DMS114 treated with DMSO at 0.1 percent for 48 hours (cell line): ENCODE results near the gene SLC12A9.
A peak's percentile ranks its signal among the peaks of the same experiment; 100 is the strongest.

Experiments used
- DNase-seq: peaks from one replicate; lab custom pipeline; 2025; ENCODE audit not compliant: unreplicated experiment; lab: John Stamatoyannopoulos, UW

The SLC12A9 gene

DNA sequence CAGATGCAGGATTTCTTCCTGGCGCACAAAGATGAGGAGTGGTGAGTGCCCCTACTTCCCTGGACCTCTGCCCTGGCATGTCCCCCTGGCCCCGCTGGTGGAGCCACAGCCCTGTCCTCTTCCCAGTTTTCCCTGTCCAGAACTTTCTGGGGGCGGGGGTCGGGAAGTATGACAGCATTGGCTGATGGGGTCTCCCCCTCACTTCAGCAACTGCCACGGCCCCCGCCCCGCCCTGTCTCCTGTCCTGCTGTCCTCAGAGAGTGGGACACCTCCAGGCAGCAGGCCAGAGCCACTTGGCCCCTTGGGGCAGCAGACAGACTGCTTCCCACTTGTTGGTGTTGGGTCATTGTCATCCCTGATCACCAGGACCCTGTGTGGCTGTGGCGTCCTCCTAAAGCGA is 29.7 kb downstream of the SLC12A9 start:
- DNase-seq, result no peak

DNA sequence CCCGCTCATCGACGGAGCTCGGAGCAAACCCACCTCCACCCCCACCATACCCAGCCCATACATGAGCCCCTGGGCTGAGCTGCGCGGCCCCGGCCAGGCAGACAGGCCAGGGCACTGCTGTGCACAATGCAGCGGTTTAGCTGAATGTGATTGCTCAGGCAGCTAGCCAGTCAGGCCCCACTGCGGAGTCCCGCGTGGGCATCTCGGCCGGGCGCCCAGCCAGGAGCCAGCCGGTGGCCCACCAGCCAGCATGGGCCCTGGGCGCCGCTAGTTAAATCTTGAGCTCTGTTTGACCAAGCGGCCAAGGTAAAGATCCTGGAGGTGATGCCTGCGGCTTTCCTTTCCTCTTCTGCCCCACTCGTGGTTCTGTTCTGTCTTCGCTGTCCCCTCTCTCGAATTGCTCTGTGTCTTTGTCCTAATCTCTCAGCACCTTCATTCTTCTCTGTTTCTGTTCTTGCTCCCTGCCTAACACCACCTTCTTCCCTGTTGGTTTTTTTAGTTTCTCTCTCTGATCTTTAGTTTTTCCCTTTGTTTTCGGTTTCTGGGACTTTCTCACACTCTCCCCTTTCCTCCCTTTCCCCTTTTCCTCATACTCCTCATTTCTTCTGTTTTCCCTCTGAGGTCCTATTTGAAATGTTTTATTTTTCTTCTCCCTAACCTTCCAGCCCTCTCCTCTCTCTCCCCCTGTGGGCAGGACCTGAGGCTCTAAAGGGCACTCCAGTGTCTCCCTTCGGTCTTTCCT is 30.4 kb downstream of the SLC12A9 start:
- no peak for DNase-seq

DNA sequence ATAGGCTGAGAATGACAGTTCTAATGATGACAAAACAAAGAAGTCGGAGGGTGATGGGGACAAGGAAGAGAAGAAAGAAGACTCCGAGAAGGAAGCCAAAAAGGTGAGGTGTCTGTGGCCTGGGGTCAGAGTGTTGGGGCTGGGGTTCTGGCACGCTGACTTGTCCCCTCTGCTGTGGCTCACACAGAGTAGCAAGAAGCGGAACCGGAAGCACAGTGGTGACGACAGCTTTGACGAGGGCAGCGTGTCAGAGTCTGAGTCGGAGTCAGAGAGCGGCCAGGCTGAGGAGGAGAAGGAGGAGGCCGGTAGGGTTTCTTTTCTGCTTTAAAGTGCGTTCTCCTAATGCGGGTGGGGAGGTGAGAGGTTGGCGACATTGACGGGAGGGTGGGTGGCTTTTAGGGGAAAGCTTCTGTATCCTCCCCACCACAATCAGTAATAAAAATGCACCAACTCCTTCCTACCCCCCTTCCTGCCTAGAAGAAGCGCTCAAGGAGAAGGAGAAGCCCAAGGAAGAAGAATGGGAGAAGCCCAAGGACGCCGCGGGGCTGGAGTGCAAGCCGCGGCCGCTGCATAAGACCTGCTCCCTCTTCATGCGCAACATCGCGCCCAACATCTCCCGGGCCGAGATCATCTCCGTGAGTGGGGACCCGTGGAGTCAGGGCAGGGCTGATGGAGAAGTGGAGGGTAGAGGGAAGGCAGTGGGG is 32.4 kb downstream of the SLC12A9 start:
- no peak for DNase-seq

- DNase-seq, result no peak
Measured at GRCh38 chr7:100885440-100886141, 33.1 kb downstream of the SLC12A9 start.

- no peak for DNase-seq
Measured at GRCh38 chr7:100886142-100886935, 33.8 kb downstream of the SLC12A9 start.

DNA sequence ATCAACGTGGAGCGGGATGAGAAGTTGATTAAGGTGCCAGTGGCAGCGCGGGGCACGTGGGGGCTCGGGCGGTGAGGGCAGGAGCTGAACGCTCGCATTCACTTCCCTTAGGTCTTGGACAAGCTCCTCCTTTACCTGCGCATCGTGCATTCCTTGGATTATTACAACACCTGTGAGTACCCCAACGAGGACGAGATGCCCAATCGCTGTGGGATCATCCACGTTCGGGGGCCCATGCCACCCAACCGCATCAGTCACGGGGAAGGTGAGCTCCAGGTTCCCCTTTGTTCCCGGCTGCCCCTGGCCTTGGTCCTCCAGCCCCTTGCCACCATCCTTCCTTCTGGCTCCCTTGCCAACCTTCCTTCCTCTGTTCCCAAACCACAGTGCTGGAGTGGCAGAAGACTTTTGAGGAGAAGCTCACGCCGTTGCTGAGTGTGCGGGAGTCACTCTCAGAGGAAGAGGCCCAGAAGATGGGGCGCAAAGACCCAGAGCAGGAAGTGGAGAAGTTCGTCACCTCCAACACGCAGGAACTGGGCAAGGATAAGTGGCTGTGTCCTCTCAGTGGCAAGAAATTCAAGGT is 34.5 kb downstream of the SLC12A9 start:
- DNase-seq, result no peak

GRCh38 chr7:100887516-100888290 is 35.2 kb downstream of the SLC12A9 start:
- DNase-seq, result no peak

GRCh38 chr7:100888291-100888987 is 35.9 kb downstream of the SLC12A9 start:
- no peak for DNase-seq

DNA sequence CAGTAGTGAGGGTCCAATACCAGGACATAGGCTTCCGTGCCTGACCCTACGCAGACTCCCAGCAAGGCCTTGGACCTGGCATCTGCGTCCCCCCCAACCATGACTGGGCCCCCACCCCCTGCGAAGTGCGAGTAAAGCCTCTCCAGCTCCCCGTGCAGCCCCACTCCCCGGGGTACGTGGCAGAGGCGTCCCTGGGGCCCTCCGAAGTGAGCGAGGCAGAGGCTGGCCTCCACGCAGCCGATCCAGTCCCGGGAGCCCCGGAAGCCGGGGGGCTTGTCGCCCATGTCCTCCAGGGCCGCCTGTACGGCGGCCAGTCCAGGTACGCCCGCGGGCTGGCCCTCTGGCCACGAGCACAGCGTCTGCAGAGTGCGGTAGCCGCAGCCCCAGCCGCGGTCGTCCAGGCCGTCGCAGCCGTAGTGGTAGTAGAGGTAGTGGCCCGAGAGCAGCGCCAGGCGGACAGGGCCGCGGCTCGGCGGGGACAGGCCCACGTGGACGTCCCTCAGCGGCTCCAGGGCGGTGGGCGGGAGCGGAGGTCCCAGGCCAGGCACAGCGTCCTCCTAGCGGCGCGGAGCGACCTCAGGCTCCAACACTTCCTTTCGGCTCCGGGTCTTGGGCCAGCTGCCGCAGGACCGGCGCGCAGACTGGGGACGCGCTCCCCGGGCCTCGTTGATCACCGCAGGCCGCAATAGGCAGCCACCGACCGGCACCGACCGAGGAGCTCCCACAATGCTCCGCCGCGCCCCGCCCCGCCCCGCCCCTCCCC is 36.7 kb downstream of the SLC12A9 start, which contains the start of gene UFSP1:
Gene UFSP1, minus strand, starts transcription at position 728 of the 763 bp plus-strand sequence. Its CDS starts 444 bp downstream, at position 284.
- DNase-seq, result peak; percentile 55

- no peak for DNase-seq
Measured at GRCh38 chr7:100890653-100891567, 38.4 kb downstream of the SLC12A9 start.

DNA sequence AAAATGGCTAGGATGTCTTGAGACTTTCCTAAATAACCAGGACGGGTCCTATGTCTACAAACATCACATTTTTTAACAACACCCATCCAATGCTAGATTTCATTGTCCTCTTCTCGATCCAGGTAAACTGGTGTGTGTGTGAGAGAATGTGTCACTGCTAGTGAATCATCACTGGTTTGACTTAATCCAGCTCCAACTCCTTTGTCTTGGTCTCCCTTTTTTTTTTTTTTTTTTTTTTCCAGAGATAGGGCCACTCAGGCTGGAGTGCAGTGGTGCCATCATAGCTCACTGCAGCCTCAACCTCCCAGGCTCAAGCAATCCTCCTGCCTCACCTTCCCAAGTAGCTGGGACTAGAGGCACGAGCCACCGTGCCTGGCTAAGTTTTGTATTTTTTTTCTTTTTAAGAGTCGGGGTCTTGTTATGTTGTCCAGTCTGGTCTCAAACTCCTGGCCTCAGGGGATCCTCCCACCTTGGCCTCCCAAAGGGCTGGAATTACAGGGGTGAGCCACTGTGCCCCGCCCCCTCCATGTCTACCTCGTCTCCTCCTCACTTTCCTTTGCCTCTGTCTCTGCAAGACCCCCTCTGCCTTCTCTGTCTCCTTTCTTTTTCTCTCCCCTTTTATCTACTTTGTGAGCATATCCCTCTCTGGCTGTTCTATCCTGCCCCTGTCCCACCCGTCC is 39.2 kb downstream of the SLC12A9 start:
- DNase-seq, result no peak

GRCh38 chr7:100892364-100893317 is 40.1 kb downstream of the SLC12A9 start:
- DNase-seq, result no peak

DNA sequence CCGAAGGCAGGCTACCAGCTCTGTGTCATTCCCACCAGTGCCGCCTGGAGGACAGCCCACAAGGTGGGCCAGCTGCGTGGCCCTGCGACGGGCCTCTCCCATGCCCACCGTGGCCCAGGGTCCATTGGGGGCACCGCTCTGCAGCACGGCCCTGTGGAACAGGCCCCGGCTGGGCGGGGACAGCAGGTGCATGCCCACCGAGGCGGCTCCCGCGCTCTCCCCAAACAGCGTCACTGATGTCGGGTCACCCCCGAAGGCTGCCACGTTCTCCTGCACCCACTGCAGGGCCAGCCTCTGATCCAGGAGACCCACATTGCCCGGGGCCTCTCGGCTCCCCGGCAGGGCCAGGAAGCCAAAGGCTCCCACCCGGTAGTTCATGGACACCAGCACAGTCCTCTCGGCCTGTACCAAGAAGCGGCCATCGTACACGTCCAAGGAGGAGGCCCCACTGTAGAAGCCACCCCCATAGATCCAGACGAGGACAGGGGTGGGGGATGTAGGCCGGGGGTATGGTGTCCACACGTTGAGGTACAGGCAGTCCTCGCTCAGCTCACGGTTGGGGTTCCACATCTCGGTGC is 40.9 kb downstream of the SLC12A9 start:
- no peak for DNase-seq

- no peak for DNase-seq
Measured at GRCh38 chr7:100893910-100894721, 41.6 kb downstream of the SLC12A9 start.
